GM18858 (cell line): ENCODE data around the gene KATNA1.
"Not testable (repeated sequence)": the region's sequence is repeated elsewhere in the genome, so short reads cannot be mapped to it uniquely, and the experiment has no call there.

Source experiments
- ATAC-seq: cut with Tn5 transposase; IDR thresholded peaks from one replicate; pipeline ENCODE4 v1.9.1; 2021; ENCODE audit not compliant: unreplicated experiment

KATNA1 gene

DNA sequence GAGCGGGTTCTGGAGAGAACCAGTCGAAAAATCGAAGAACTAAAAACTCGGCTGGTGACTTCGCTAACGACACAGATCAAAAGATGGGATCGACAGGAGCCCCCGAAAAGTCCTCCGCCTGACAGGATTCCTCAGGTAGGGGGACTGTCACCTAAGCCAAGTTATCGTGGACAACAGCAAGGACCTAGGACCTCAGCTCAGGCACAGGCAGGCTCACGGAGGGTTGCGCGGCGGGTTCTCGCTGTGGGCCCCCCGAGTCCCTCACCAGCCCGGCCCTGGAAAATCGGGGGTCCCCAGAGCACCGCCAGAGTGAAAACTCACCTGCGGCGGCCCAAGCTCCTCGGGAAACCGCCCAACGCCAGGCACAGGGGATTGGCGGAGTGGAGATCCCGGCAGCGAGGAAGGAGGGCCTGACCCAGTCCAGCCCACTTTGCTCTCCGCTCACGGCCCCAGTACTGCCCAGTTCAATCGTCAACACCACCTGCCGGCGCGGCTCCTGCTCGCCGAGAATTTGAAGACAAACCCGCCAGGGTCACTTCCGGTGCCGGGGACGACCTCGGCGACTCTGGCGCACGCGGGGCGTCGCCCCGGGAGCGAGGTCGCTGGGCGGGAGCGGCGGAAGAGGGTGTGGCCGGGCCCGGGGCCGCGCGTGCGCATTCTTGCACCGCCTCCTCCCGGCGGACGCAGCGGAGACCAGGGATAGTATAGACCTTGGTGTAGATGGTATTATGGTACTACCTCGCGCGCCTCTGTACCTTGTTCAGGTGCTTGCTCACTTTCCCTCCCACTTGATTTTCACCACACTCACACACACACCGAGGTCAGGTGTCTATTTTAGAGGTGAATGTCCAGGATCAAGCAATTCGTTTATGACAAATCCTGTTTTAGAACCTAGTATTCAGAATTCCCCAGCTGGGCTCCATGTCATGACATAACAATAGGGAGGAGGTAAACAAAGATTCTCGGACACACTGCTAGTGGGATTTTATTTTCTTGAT, at the start of gene KATNA1:
Gene KATNA1 (minus strand): TSS at position 567 of the 998 bp plus-strand sequence. CDS start 10,167 bp downstream, outside the sequence.
- peak; percentile 75 for ATAC-seq

DNA sequence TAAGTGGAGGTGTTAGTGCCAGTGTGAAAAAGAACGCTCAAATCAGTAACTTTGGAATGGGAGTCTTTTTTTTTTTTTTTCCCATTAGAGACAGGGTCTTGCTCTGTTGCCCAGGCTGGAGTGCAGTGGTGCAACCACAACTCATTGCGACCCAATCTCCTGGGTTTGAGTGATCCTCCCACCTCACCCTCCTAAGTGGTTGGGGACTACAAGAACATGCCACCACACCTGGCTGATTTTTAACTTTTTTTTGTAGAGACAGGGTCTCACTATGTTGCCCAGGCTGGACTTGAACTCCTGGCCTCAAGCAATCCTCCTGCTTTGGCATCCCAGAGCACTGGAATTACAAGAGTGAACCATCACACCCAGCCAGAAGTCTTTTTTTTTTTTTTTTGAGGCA, 49.7 kb upstream of the KATNA1 start:
- no peak for ATAC-seq

GRCh38 chr6:149696901-149697300, 48.4 kb upstream of the KATNA1 start:
- no peak for ATAC-seq

DNA sequence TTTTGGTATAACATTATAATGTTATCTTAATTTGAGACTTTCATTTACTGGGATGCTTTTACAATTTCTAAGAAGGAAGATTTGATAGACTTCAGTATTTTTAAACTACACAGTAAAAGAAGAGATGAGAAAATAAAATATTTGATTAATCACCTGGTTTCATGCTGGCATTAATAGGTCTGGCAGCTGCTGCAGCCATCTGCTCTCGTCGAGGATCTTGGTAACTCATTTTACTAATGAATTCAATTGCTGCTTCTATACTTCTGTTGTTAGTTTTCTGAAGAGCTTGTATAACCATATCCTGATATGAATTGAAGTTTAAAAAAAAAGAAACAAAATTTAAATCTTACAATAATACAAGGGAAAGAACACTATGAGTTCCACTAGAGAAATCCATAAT, 46.4 kb upstream of the KATNA1 start:
- ATAC-seq: no peak

GRCh38 chr6:149691201-149691600, 42.7 kb upstream of the KATNA1 start:
- ATAC-seq: no peak

GRCh38 chr6:149686230-149686629, 37.7 kb upstream of the KATNA1 start:
- no peak for ATAC-seq

- no peak for ATAC-seq
Observed at GRCh38 chr6:149683256-149683859, 34.8 kb upstream of the KATNA1 start.

GRCh38 chr6:149681845-149682244, 33.3 kb upstream of the KATNA1 start:
- ATAC-seq: not testable (repeated sequence)

- ATAC-seq: no peak
Observed at GRCh38 chr6:149681209-149681608, 32.7 kb upstream of the KATNA1 start.

- no peak for ATAC-seq
Observed at GRCh38 chr6:149680503-149680902, 32.0 kb upstream of the KATNA1 start.

DNA sequence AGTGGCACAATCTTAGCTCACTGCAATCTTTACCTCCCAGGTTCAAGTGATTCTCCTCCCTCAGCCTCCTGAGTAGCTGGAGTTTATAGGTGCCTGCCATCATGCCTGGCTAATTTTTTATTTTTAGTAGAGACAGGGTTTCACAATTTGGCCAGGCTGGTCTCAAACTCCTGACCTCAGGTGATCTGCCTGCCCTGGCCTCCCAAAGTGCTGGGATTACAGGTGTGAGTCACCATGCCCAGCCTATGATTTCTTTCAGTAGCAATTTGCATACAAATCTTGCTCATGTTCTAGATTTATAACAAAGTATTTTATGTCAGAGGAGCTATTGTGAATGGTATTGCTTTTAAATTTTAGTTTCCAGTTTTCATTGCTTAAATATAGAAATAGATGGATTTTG, 23.8 kb upstream of the KATNA1 start:
- ATAC-seq: not testable (repeated sequence)

- ATAC-seq: no peak
Observed at GRCh38 chr6:149660028-149660427, 11.5 kb upstream of the KATNA1 start.

DNA sequence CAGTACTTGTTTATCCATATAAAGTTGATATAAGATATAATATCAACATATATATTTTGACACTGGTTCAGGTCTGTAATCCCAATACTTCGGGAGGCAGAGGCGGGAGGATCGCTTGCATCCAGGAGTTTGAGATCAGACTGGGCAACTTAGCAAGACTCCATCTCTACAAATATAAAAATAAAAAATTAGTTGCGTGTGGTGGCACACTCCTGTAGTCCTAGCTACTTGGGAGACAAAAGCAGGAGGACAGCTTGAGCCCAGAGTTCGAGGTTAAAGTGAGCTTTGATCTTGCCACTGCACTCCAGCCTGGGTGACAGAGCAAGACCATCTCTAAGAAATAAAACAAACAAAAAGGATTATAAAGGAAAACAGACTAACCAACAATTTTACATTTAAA, 8.9 kb upstream of the KATNA1 start:
- ATAC-seq: no peak

DNA sequence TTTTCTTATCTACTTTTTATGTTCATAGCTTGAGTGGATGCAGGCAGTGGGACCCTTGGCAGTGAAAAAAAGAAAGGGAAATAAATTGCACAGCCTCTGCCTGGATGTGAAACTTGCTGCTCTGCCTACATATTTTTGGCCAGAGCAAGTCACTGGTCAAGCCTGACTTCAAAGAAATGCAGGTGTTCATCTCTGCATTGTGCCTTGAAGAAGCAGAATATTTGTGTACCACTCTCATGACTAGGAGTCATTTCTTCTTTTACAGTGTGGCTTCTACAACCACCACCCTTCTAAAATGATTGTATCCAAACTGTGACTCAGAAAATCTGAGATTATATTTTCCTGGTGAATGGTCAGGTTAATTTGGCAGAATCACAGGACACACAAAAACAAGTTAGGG, 2.5 kb upstream of the KATNA1 start:
- peak; percentile 43 for ATAC-seq

- no peak for ATAC-seq
Observed at GRCh38 chr6:149646599-149646998, 1.9 kb downstream of the KATNA1 start.

DNA sequence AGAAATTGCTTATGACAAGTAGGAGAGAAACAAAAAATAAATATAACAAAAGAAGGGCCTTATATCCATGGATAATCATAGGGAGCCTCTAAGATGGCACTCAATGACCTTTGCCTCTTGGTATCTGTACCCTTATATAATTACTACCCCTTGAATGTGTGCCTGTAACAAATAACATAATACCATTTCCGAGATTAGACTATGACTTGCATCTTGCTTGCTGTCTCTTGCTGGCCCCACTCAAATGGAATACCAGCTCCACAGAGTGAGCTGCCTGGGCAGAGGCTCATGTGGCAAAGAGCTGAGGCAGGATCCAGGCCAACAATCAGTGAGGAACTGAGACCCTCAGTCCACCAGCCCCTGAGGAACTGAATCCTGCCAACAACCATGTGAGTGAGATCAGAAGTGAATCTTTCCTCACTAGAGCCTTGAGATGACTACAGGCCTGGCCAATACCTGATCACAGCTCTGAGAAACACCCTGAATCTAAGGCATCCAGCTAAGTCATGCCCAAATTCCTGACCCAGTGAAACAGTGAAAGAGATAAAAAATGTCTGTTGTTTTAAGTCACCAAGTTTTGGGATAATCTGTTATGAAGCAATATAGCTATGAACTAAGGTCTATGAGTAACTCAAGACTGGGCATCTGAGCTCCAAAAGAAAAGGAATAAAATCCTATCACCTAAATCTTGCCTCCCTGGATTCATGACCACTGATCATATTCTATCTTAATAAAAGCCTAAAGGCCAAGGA, 5.5 kb downstream of the KATNA1 start:
- peak; percentile 66 for ATAC-seq

DNA sequence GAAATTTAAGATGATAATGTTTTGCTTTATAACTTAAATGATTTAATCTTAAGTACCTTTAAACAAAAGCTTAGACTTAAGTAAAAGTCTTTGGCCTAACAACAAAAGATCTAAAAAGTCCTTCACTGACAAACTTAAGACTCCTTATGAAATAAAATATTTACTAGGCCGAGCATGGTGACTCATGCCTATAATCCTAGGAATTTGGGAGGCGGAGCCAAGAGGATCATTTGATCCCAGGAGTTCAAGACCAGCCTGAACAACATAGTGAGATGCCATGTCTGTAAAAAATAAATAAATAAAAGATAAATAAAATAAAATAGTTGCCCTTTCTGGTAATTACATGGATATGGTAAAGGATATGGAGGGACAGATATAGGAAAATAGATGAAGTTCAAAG, 12.4 kb downstream of the KATNA1 start:
- no peak for ATAC-seq

GRCh38 chr6:149634315-149634714, 14.2 kb downstream of the KATNA1 start:
- ATAC-seq: no peak

GRCh38 chr6:149628875-149629510, 19.5 kb downstream of the KATNA1 start:
- ATAC-seq: peak; percentile 75

DNA sequence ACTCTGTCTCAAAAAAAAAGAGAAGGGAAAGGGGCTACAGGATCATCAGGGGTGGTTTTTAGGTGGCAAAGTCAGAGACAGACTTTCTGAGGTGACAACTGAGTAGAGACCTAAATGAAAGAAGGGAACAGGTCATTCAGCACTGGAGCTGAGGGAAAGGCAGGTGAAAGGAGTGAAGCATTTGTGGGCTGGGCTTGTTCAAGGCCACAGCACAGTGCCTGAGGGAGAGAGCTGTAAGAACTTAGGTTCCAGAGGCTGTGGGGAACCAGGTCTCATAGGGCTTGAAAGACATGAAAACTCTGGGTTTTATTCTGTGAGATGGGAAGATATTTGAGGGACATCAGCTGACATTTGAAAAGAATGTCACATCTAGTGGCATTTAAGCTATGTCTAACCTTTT, 20.8 kb downstream of the KATNA1 start:
- ATAC-seq: no peak

GRCh38 chr6:149615805-149616204, 32.7 kb downstream of the KATNA1 start:
- no peak for ATAC-seq
